OCI-LY7 (cell line): Measurements from ENCODE around the gene TSEN15.

Experiments used
- EZH2phosphoT487 ChIP-seq: fragments of 200-600 bp; sonication (generic); IDR thresholded peaks from 2 replicates; pipeline ENCODE4 v1.6.1; 2018; ENCODE audit warnings: low read depth, borderline replicate concordance, mild to moderate bottlenecking, mixed run types, antibody characterized with exemption, low read length, moderate library complexity, mixed read lengths
- TF ChIP-seq, protein P1 (sequence below): fragments of 200-600 bp; sonication (generic); conservative IDR thresholded peaks from 2 replicates; pipeline ENCODE4 v1.5.1; 2014; ENCODE audit warnings: mild to moderate bottlenecking, antibody characterized with exemption, low read length, moderate library complexity, mixed read lengths

DNA sequence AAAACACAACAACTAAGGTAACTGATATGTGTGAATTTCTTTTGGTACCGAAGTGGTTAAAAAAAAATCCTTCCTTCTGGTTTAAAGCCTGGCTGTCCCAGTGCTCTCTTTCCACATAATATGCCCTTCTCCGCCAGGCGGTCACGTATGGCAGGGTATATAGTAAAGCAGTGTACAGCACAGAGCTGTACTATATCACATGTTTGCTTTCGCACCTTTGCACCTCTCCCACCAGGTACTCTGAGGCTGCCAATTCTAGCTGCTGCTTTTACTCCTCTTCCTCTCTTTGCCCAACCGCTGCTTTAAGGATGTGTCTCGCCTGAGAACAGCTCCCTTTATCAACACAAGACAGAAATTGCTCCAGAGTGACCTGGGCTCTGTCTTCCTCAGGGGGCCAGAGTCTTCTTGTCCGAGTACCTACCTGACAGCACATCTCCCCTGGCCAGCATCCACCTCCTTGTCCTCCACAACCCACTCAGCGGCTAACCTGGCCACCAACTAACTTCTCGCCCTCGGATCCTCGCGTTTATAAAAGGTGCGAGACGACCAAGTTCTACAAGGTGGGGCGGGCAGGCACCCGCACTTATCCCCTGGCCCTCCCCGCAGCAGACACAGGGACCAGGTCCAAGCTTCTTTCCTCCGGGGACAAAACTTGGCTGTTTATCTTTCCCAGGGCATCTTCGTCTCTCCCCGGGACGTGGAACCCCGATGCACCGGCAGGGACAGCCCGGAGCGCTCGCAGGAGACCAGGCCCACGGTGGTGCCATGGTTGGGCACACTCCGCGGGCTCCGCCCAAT, 15.6 kb upstream of the TSEN15 start:
- TF ChIP-seq, protein P1, sequence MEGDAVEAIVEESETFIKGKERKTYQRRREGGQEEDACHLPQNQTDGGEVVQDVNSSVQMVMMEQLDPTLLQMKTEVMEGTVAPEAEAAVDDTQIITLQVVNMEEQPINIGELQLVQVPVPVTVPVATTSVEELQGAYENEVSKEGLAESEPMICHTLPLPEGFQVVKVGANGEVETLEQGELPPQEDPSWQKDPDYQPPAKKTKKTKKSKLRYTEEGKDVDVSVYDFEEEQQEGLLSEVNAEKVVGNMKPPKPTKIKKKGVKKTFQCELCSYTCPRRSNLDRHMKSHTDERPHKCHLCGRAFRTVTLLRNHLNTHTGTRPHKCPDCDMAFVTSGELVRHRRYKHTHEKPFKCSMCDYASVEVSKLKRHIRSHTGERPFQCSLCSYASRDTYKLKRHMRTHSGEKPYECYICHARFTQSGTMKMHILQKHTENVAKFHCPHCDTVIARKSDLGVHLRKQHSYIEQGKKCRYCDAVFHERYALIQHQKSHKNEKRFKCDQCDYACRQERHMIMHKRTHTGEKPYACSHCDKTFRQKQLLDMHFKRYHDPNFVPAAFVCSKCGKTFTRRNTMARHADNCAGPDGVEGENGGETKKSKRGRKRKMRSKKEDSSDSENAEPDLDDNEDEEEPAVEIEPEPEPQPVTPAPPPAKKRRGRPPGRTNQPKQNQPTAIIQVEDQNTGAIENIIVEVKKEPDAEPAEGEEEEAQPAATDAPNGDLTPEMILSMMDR = no peak
- TF ChIP-seq EZH2phosphoT487 = no peak
